H54 (cell line): ENCODE data around the gene POU5F1.

Source experiments
- DNase-seq: peaks from one replicate; pipeline ENCODE4 v3.0.0; 2011; ENCODE audit warnings: low spot score, mixed read lengths; ENCODE audit not compliant: insufficient read length
- FAIRE-seq: peaks from 3 replicates; lab custom pipeline; 2011; peaks lifted over from hg19 to GRCh38; lab: Jason Lieb, UNC
- POLR2A ChIP-seq: IDR thresholded peaks from 2 replicates; pipeline ENCODE4 v1.6.1; 2011; ENCODE audit warnings: low read depth, mild to moderate bottlenecking, low read length

POU5F1 gene

GRCh38 chr6:31114541-31114878 lies 56.0 kb downstream of the POU5F1 start, which contains the start of gene PSORS1C1:
Gene PSORS1C1 (plus strand): TSS chr6:31114800. CDS start chr6:31129633, 14,833 bp downstream.
- TF ChIP-seq POLR2A: peak; percentile 60
- peak; percentile 68 for FAIRE-seq
- DNase-seq: peak; percentile 80
